H1 (cell line): Measurements from ENCODE around the gene HES3. TPM values are rescaled to one million over a fixed set of nuclear protein-coding genes. Genes with fewer than 3 reads are reported as not detected.

ENCODE experiments used
- CTCF ChIA-PET: fragments of 300-600 bp; sonication (Branson Sonifier 250); formaldehyde crosslinking; loops from one replicate; lab custom pipeline; 2021; ENCODE audit not compliant: partially characterized antibody; lab: Charles Lee
- POLR2A ChIA-PET: fragments of 300-600 bp; sonication (Branson Sonifier 250); formaldehyde crosslinking; loops from one replicate; lab custom pipeline; 2021; ENCODE audit warnings: inconsistent platforms; ENCODE audit not compliant: partially characterized antibody; lab: Charles Lee
- DNase-seq, 2 experiments: peaks; one replicate each; pipeline versions ENCODE4 v3.0.0 to v3.0.0-alpha.2; 2010 to 2022; ENCODE audit warnings: low spot score in 2 of 2, low read depth in 1 of 2, mixed read lengths in 1 of 2
- FAIRE-seq: peaks from 2 replicates; lab custom pipeline; 2011; peaks lifted over from hg19 to GRCh38; lab: Jason Lieb, UNC
- H2AFZ ChIP-seq: 2 replicates; pipeline ENCODE4 v1.8.1; 2012; ENCODE audit warnings: low read length, inconsistent platforms
- H2AK5ac ChIP-seq: 2 replicates; pipeline ENCODE4 v1.6.1; 2013; ENCODE audit warnings: low read depth, low read length
- H2BK120ac ChIP-seq: replicated peaks from 2 replicates; pipeline ENCODE3; 2013; ENCODE audit warnings: low read depth, low read length, inconsistent platforms
- H2BK12ac ChIP-seq: 2 replicates; pipeline ENCODE4 v1.6.1; 2013; ENCODE audit warnings: low read depth, low read length
- H2BK15ac ChIP-seq: 2 replicates; pipeline ENCODE4 v1.6.1; 2013; ENCODE audit warnings: low read length
- H2BK20ac ChIP-seq: 2 replicates; pipeline ENCODE4 v1.6.1; 2013; ENCODE audit warnings: low read length
- H2BK5ac ChIP-seq: 2 replicates; pipeline ENCODE4 v1.6.1; 2013; ENCODE audit warnings: low read depth, low read length
- H3K14ac ChIP-seq: 2 replicates; pipeline ENCODE4 v1.6.1; 2013; ENCODE audit warnings: inconsistent platforms; ENCODE audit not compliant: insufficient read length
- H3K18ac ChIP-seq: 2 replicates; pipeline ENCODE4 v1.6.1; 2013; ENCODE audit warnings: low read length; ENCODE audit errors: extremely low read depth
- H3K23ac ChIP-seq: 2 replicates; pipeline ENCODE4 v1.6.1; 2013; ENCODE audit warnings: inconsistent platforms; ENCODE audit not compliant: insufficient read length
- H3K23me2 ChIP-seq: 2 replicates; pipeline ENCODE4 v1.6.1; 2013; ENCODE audit warnings: low read depth, low read length
- H3K27ac ChIP-seq: 2 replicates; pipeline ENCODE4 v1.6.1; 2011; ENCODE audit warnings: low read depth, low read length, inconsistent platforms
- H3K27me3 ChIP-seq, 4 experiments: replicated peaks in 1 of 4; 1 replicate in 1 of 4; 2 replicates in 3 of 4; pipeline versions ENCODE4 v1.6.1 to v1.8.1; 2011 to 2013; ENCODE audit warnings: low read length in 3 of 4, mild to moderate bottlenecking in 3 of 4, inconsistent platforms in 2 of 4, mixed read lengths in 2 of 4, moderate library complexity in 1 of 4; ENCODE audit not compliant: control insufficient read depth in 3 of 4, insufficient read depth in 3 of 4; ENCODE audit errors: extremely low read depth in 1 of 4
- H3K36me3 ChIP-seq, 4 experiments: 2 replicates each; pipeline versions ENCODE4 v1.6.1 to v1.8.1; 2011 to 2013; ENCODE audit warnings: mild to moderate bottlenecking in 4 of 4, low read length in 3 of 4, moderate library complexity in 2 of 4, control low read depth in 1 of 4, inconsistent platforms in 1 of 4; ENCODE audit not compliant: insufficient read depth in 4 of 4, control insufficient read depth in 2 of 4
- H3K4ac ChIP-seq: replicated peaks from 2 replicates; pipeline ENCODE3; 2013; ENCODE audit warnings: low read length, low read depth, mixed read lengths, inconsistent platforms; ENCODE audit not compliant: insufficient read length
- H3K4me1 ChIP-seq, 4 experiments: replicated peaks in 1 of 4; 1 replicate in 1 of 4; 2 replicates in 3 of 4; pipeline versions ENCODE4 v1.6.1 to v1.8.1; 2011 to 2013; ENCODE audit warnings: low read length in 3 of 4, inconsistent platforms in 2 of 4, mixed read lengths in 1 of 4; ENCODE audit not compliant: insufficient read depth in 4 of 4, control insufficient read depth in 3 of 4
- H3K4me2 ChIP-seq, 2 experiments: 2 replicates each; pipeline versions ENCODE4 v1.6.1 to v1.8.1; 2011 to 2013; ENCODE audit warnings: low read depth in 2 of 2, low read length in 2 of 2, control low read depth in 1 of 2, inconsistent platforms in 1 of 2, mild to moderate bottlenecking in 1 of 2; ENCODE audit not compliant: insufficient read depth in 1 of 2
- H3K4me3 ChIP-seq, 4 experiments: fragments of 200-600, 300-600 bp in 1 of 4; sonication (generic), shearing (Covaris generic), sonication (Bioruptor Twin) in 1 of 4; 2 replicates each; pipeline versions ENCODE4 v1.5.1 to v1.8.1; 2011 to 2016; ENCODE audit warnings: low read length in 4 of 4, low read depth in 3 of 4, control low read depth in 2 of 4, inconsistent platforms in 2 of 4, mild to moderate bottlenecking in 2 of 4, mixed read lengths in 1 of 4, moderate library complexity in 1 of 4; ENCODE audit not compliant: insufficient read depth in 2 of 4; ENCODE audit errors: extremely low read depth in 1 of 4
- H3K56ac ChIP-seq: replicated peaks from 2 replicates; pipeline ENCODE3; 2013; ENCODE audit warnings: low read depth, mild to moderate bottlenecking, mixed read lengths, low read length, inconsistent platforms; ENCODE audit not compliant: insufficient read length
- H3K79me1 ChIP-seq: 2 replicates; pipeline ENCODE4 v1.6.1; 2013; ENCODE audit warnings: low read depth, low read length, control low read depth
- H3K79me2 ChIP-seq, 2 experiments: 2 replicates each; pipeline versions ENCODE4 v1.6.1 to v1.8.1; 2012 to 2013; ENCODE audit warnings: low read length in 2 of 2, mild to moderate bottlenecking in 2 of 2, inconsistent platforms in 1 of 2; ENCODE audit not compliant: insufficient read depth in 2 of 2, control insufficient read depth in 1 of 2
- H3K9ac ChIP-seq, 4 experiments: replicated peaks in 1 of 4; 1 replicate in 1 of 4; 2 replicates in 3 of 4; pipeline versions ENCODE4 v1.6.1 to v1.8.1; 2011 to 2013; ENCODE audit warnings: low read depth in 3 of 4, low read length in 3 of 4, control low read depth in 2 of 4, mild to moderate bottlenecking in 2 of 4, moderate library complexity in 2 of 4, inconsistent platforms in 1 of 4; ENCODE audit errors: extremely low read depth in 1 of 4
- H3K9me3 ChIP-seq, 2 experiments: 2 replicates each; pipeline versions ENCODE4 v1.6.1 to v1.8.1; 2012 to 2013; ENCODE audit warnings: mild to moderate bottlenecking in 2 of 2, moderate library complexity in 2 of 2, control low read depth in 1 of 2, inconsistent platforms in 1 of 2, low read depth in 1 of 2, low read length in 1 of 2, mixed read lengths in 1 of 2; ENCODE audit not compliant: insufficient read depth in 2 of 2
- H4K20me1 ChIP-seq, 2 experiments: replicated peaks in 1 of 2; 2 replicates each; pipeline versions ENCODE3 to v1.8.1; 2011 to 2013; ENCODE audit warnings: inconsistent platforms in 2 of 2, low read length in 2 of 2, mild to moderate bottlenecking in 1 of 2; ENCODE audit not compliant: insufficient read depth in 2 of 2, control insufficient read depth in 1 of 2
- H4K5ac ChIP-seq: 2 replicates; pipeline ENCODE4 v1.6.1; 2013; ENCODE audit warnings: low read length, low read depth, mixed read lengths, inconsistent platforms; ENCODE audit not compliant: insufficient read length
- H4K8ac ChIP-seq: 2 replicates; pipeline ENCODE4 v1.8.0; 2013; ENCODE audit warnings: mild to moderate bottlenecking, moderate library complexity, low read length, inconsistent platforms; ENCODE audit not compliant: insufficient read depth; ENCODE audit errors: extremely low read depth
- H4K91ac ChIP-seq: replicated peaks from 2 replicates; pipeline ENCODE3; 2013; ENCODE audit warnings: low read length, mixed read lengths, inconsistent platforms; ENCODE audit not compliant: insufficient read length
- ASH2L ChIP-seq: fragments of 200-600, 300-600 bp; sonication (generic); IDR thresholded peaks from one replicate; pipeline ENCODE4 v1.7.1; 2017; ENCODE audit warnings: low read length
- WGBS, 2 experiments: shearing (Covaris generic) in 1 of 2; methylation state at CpG; one replicate each; pipeline versions ENCODE4 v1.1.6 to v1.1.7; 2013 to 2015; ENCODE audit warnings: low lambda C conversion rate in 2 of 2, mixed read lengths in 2 of 2, inconsistent platforms in 1 of 2, low coverage in 1 of 2, missing lambda C conversion rate in 1 of 2; ENCODE audit not compliant: insufficient replicate concordance in 2 of 2, insufficient coverage in 1 of 2, insufficient read length in 1 of 2; ENCODE audit errors: extremely low coverage in 1 of 2, missing lambda C conversion rate in 1 of 2; 5-methylcytosine and 5-hydroxymethylcytosine counted together
- polyA plus RNA-seq, 7 experiments: library from polyadenylated mRNA; depleted of rRNA in 3 of 7; stranded (reverse) in 5 of 7; unstranded in 2 of 7; fragments of >200 nt in 5 of 7; fragments of 200-250 nt in 2 of 7; gene quantifications; 1 replicate in 5 of 7; 2 replicates in 1 of 7; 4 replicates in 1 of 7; pipeline versions ENCODE4 v1.2.1 to v1.2.3, GENCODE V29; 2011 to 2013; ENCODE audit warnings: missing spikeins in 2 of 7, mixed read lengths in 2 of 7
- total RNA-seq: library from RNA; stranded (reverse); fragmentation: NEBNext Ultra II Directional; extraction: Animal tissue kit (Norgen Biotek cat#: 25700); gene quantifications from 2 replicates; pipeline ENCODE4 v1.2.1, GENCODE V29; 2021

The HES3 gene
- total and polyA plus RNA-seq, 2 of the 8 experiments (the other 6 are each of a cell fraction or from before 2014, with no cell fraction given): 38.8 to 54.3 TPM

GRCh38 chr1:6279613-6280383, 35.8 kb downstream of the HES3 start:
- no peak overlapping the region for H4K91ac ChIP-seq
- POLR2A ChIA-PET: interaction anchor here (0.6 to 1.1 kb wide), 2 partner anchors 9 to 34 kb away, joined by 3 to 4 read pairs; no protein-coding TSS in a partner anchor
- H2BK5ac ChIP-seq: 0 out of 2 replicates have a peak overlapping the region, but pooled peaks have one; percentile 24
- peaks cover 2 to 3% of the 10 kb centered on the region in 2 experiments for H4K20me1 ChIP-seq
- H2BK120ac ChIP-seq: no peak overlapping the region
- no peak overlapping the region for H4K5ac ChIP-seq
- H3K36me3 ChIP-seq: no peaks in the 10 kb centered on the region; a peak in 2 of 8 replicates
- no peak overlapping the region for H2AK5ac ChIP-seq
- H2BK12ac ChIP-seq: no peak overlapping the region
- H3K79me1 ChIP-seq: peaks cover 3% of the 10 kb centered on the region; the same call in 1 of the 2 replicates
- no peak overlapping the region for H3K4ac ChIP-seq
- peaks cover 0 to 10% (median 5%) of the 10 kb centered on the region in 4 experiments; a peak in 4 of 7 replicates for H3K4me1 ChIP-seq
- 91% methylated on average over 29 of the region's 31 CpGs; no CpG with 5 or more reads in 1 of the 2 experiments for WGBS, 2 experiments
- no peak overlapping the region for H3K56ac ChIP-seq
- no peaks in the 10 kb centered on the region for H3K23me2 ChIP-seq
- H2BK20ac ChIP-seq: no peak overlapping the region
- no peak for FAIRE-seq
- no peak overlapping the region for H3K14ac ChIP-seq
- CTCF ChIA-PET: interaction anchor here (0.7 to 10.6 kb wide), 17 partner anchors 9 to 93 kb away, joined by 3 to 122 read pairs (median 4); partner anchors contain the start of gene GPR153
- H3K18ac ChIP-seq: no peak overlapping the region
- no peaks in the 10 kb centered on the region for H3K27me3 ChIP-seq
- no peak for DNase-seq
- no peaks in the 10 kb centered on the region for H3K79me2 ChIP-seq
- H3K4me3 ChIP-seq: no peak overlapping the region
- TF ChIP-seq ASH2L: no peak
- H2BK15ac ChIP-seq: no peak overlapping the region
- H3K4me2 ChIP-seq: no peak overlapping the region
- H3K23ac ChIP-seq: no peak overlapping the region
- H4K8ac ChIP-seq: no peak overlapping the region
- no peak overlapping the region for H3K9ac ChIP-seq
- H3K27ac ChIP-seq: no peak overlapping the region
- no peaks in the 10 kb centered on the region for H3K9me3 ChIP-seq
- H2AFZ ChIP-seq: no peak overlapping the region
